A549 treated with Mapracorat at 1 μM for 4 hours (cell line): ENCODE data around the gene CDC20B. TPM values are rescaled to one million over a fixed set of nuclear protein-coding genes. Genes with fewer than 3 reads are reported as not detected.

Source experiments
- total RNA-seq: library from RNA; stranded (reverse); fragments of 200-300 nt; extraction: Qiagen RNA extraction; gene quantifications from 5 replicates; pipeline ENCODE4 v1.2.3, GENCODE V29; 2022

CDC20B gene, protein sequence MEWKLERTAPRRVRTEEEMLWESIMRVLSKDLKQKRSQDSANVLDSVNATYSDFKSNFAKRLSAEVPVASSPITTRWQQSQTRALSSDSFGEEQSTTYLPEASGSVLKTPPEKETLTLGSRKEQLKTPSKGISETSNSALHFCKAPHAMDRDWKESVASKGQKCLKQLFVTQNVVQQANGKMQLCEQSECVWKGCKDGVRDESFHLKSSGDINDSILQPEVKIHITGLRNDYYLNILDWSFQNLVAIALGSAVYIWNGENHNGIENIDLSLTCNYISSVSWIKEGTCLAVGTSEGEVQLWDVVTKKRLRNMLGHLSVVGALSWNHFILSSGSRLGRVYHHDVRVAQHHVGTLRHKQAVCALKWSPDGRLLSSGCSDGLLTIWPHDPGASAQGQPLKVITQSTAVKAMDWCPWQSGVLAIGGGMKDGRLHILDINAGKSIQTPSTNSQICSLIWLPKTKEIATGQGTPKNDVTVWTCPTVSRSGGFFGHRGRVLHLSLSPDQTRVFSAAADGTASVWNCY
- 0.07 to 0.09 TPM (median 0.09 TPM) in 4 of 5 replicates, not detected in the other for total RNA-seq

DNA sequence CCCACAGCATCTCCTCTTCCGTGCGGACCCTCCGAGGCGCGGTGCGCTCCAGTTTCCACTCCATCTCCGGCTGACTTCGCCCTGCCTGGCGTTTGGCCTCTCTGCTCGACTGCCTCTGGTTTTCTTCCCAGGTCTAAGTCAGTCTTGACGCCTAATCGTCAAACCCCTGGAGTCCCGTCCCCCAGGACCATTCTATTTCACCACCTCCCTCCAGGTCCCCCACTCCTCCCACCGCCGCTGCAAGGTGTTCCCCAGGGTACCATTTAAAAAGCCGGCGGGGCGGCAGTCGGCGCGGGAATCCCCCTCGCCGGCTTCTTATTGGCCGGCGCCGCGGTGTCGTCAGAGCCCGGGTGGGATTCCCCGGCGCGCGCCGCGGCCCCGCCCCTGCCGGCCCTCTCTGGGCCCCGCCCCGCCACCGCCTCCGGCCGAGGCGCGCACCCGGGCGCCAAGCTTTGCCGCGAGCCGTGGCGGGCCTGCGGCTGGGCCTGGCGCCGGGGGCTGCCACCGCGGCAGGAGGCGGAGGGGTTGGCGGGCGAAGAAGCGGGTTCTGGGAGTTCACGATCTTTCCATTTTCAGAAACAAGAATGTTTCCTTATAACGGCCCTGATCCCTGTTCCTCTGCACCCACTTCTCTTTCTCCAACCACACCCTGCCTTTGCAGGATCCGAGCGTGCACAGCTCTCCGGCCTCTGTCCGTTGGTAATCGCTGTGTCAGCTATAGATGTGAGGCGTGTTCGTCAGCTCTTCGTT lies at the start of gene CDC20B:
Gene CDC20B (minus strand): TSS at position 241 of the 750 bp plus-strand sequence. CDS start 177 bp downstream, at position 64.

DNA sequence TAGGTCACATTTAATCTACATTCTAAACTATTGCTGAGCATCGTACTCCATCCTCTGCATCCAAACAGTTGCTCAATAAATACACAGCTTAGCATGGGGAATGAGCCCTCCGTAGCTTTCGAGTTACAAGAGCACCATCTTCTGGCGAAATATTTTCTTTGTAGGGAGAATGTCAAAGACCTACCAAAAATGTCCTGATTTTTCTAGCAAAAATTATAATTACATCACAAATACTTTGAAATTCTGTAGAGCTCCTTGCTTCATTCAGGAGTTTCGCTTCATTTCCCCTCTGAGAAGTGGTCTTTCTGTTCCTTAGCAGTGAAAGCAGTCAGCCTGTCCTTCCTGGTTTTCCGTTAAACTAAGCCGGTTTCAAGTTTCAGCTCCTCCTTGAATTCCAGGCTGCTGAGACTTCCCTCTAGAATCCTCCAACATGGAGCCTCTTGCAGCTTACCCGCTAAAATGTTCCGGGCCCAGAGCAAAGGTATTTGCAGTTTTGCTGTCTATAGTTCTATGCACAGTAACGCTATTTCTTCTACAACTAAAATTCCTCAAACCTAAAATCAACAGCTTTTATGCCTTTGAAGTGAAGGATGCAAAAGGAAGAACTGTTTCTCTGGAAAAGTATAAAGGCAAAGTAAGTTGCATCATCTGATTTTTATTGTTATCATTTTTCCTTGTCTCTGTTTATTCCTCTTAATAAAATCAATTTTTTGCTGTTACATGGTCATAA lies 13.0 kb downstream of the CDC20B start, which contains the start of gene GPX8:
Gene GPX8 (plus strand): TSS at position 409 of the 730 bp plus-strand sequence. CDS start 22 bp downstream, at position 431.

DNA sequence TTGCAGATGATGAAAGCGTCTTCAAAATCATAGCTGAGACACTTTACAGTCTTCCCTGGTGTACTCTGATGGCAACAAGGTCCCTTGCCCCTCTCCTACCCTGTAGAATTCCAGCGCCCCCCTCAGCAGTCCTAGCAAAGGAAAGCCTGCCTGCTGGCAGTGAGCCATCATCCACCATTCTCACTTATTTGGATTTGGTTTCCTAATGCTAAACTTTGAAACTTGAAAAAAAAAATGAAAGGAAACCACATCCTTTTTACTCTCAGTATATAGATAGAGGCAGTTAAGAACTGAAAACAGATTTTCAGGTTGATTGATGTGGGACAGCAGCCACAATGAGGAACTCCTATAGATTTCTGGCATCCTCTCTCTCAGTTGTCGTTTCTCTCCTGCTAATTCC lies 70.6 kb downstream of the CDC20B start, which contains the start of gene GZMA:
Gene GZMA (plus strand): TSS at position 299 of the 400 bp plus-strand sequence. CDS start 37 bp downstream, at position 336.

Other genes starting within 250 kb of the CDC20B start
- not detected in 5 replicates for gene ESM1, start 187.6 kb downstream of the CDC20B start, total RNA-seq
- not detected in 5 replicates for gene GZMK, start 148.9 kb downstream of the CDC20B start, total RNA-seq
- not detected in 5 replicates for gene GZMA, start 70.5 kb downstream of the CDC20B start, total RNA-seq
- 30.9 to 38.0 TPM (median 34.0 TPM) in 5 replicates for gene GPX8, start 13.0 kb downstream of the CDC20B start, total RNA-seq
- gene MCIDAS, start 54.1 kb upstream of the CDC20B start, total RNA-seq = 1.6 to 2.2 TPM (median 1.8 TPM) in 5 replicates
- 5.4 to 8.5 TPM (median 7.4 TPM) in 5 replicates for gene CCNO, start 60.4 kb upstream of the CDC20B start, total RNA-seq
- gene DHX29, start 134.5 kb upstream of the CDC20B start, total RNA-seq = 19.6 to 24.6 TPM (median 22.5 TPM) in 5 replicates
- 25.4 to 54.0 TPM (median 34.4 TPM) in 5 replicates for gene MTREX, start 134.8 kb upstream of the CDC20B start, total RNA-seq